ENCODE results near the gene ACAN.

Gene ACAN

GRCh38 chr15:88803241-88803919 lies at the start of gene ACAN:
TSS of gene ACAN (plus strand) at chr15:88803436. CDS start at chr15:88836207, 32,771 bp downstream.
- DNase-seq: no peak

GRCh38 chr15:88756521-88756920 lies 46.7 kb upstream of the ACAN start:
- no peak for DNase-seq

GRCh38 chr15:88756921-88757320 lies 46.3 kb upstream of the ACAN start:
- no peak for DNase-seq

- no peak for DNase-seq
Measured at GRCh38 chr15:88759872-88760271, 43.4 kb upstream of the ACAN start.

- no peak for DNase-seq
Measured at GRCh38 chr15:88764448-88764847, 38.8 kb upstream of the ACAN start.

GRCh38 chr15:88765212-88765611 lies 38.0 kb upstream of the ACAN start:
- no peak for DNase-seq

GRCh38 chr15:88769161-88769971 lies 33.9 kb upstream of the ACAN start:
- no peak for DNase-seq

GRCh38 chr15:88775776-88776175 lies 27.5 kb upstream of the ACAN start:
- no peak for DNase-seq

GRCh38 chr15:88776646-88777045 lies 26.6 kb upstream of the ACAN start:
- DNase-seq: no peak

GRCh38 chr15:88779944-88780343 lies 23.3 kb upstream of the ACAN start:
- DNase-seq: no peak

GRCh38 chr15:88782465-88782864 lies 20.8 kb upstream of the ACAN start:
- DNase-seq: no peak

- DNase-seq: no peak
Measured at GRCh38 chr15:88785217-88785616, 18.0 kb upstream of the ACAN start.

GRCh38 chr15:88788036-88788435 lies 15.2 kb upstream of the ACAN start:
- no peak for DNase-seq

- DNase-seq: no peak
Measured at GRCh38 chr15:88788816-88789215, 14.4 kb upstream of the ACAN start.

- DNase-seq: no peak
Measured at GRCh38 chr15:88790486-88790885, 12.8 kb upstream of the ACAN start.

GRCh38 chr15:88791637-88792036 lies 11.6 kb upstream of the ACAN start:
- DNase-seq: no peak

GRCh38 chr15:88792342-88793282 lies 10.6 kb upstream of the ACAN start:
- no peak for DNase-seq

- no peak for DNase-seq
Measured at GRCh38 chr15:88794001-88794400, 9.2 kb upstream of the ACAN start.

- no peak for DNase-seq
Measured at GRCh38 chr15:88797663-88798339, 5.4 kb upstream of the ACAN start.

- no peak for DNase-seq
Measured at GRCh38 chr15:88799341-88799740, 3.9 kb upstream of the ACAN start.

- DNase-seq: no peak
Measured at GRCh38 chr15:88800026-88800425, 3.2 kb upstream of the ACAN start.

GRCh38 chr15:88800738-88801137 lies 2.5 kb upstream of the ACAN start:
- DNase-seq: no peak
